Ishikawa (cell line): ENCODE data around the gene CDC42EP4.

Experiments
- CEBPB ChIP-seq: IDR thresholded peaks from 2 replicates; pipeline ENCODE4 v1.6.1; 2012
- CREB1 ChIP-seq: IDR thresholded peaks from 2 replicates; pipeline ENCODE4 v1.6.1; 2012; ENCODE audit warnings: low read depth
- EGR1 ChIP-seq: IDR thresholded peaks from 2 replicates; pipeline ENCODE4 v1.6.1; 2012
- EP300 ChIP-seq: IDR thresholded peaks from 2 replicates; pipeline ENCODE4 v1.6.1; 2012; ENCODE audit warnings: borderline replicate concordance
- FOXM1 ChIP-seq: IDR thresholded peaks from 2 replicates; pipeline ENCODE4 v1.6.1; 2012; ENCODE audit warnings: low read depth, borderline replicate concordance
- MAX ChIP-seq: IDR thresholded peaks from 2 replicates; pipeline ENCODE4 v1.6.1; 2012
- NFIC ChIP-seq: IDR thresholded peaks from 2 replicates; pipeline ENCODE4 v1.6.1; 2012
- RAD21 ChIP-seq: IDR thresholded peaks from 2 replicates; pipeline ENCODE4 v1.6.1; 2012; ENCODE audit warnings: low read depth
- REST ChIP-seq: IDR thresholded peaks from 2 replicates; pipeline ENCODE4 v1.6.1; 2012; ENCODE audit warnings: low read depth, mild to moderate bottlenecking
- TAF1 ChIP-seq: IDR thresholded peaks from 2 replicates; pipeline ENCODE4 v1.6.1; 2012; ENCODE audit warnings: low read depth, mild to moderate bottlenecking
- TCF12 ChIP-seq: IDR thresholded peaks from 2 replicates; pipeline ENCODE4 v1.6.1; 2012; ENCODE audit warnings: low read depth
- TEAD4 ChIP-seq: IDR thresholded peaks from 2 replicates; pipeline ENCODE4 v1.6.1; 2012
- USF1 ChIP-seq: IDR thresholded peaks from 2 replicates; pipeline ENCODE4 v1.6.1; 2012
- YY1 ChIP-seq: IDR thresholded peaks from 2 replicates; pipeline ENCODE4 v1.6.1; 2012; ENCODE audit warnings: low read depth
- ZBTB7A ChIP-seq: IDR thresholded peaks from 2 replicates; pipeline ENCODE4 v1.6.1; 2012; ENCODE audit warnings: low read depth

The CDC42EP4 gene

GRCh38 chr17:73343739-73344454 lies 32.1 kb upstream of the CDC42EP4 start:
- TF ChIP-seq MAX, result no peak
- no peak for TF ChIP-seq FOXM1
- TF ChIP-seq CREB1, result no peak
- TF ChIP-seq CEBPB, result no peak
- TF ChIP-seq EGR1, result no peak
- TF ChIP-seq TCF12, result no peak
- TF ChIP-seq EP300, result no peak
- TF ChIP-seq RAD21, result no peak
- TF ChIP-seq YY1, result no peak
- TF ChIP-seq NFIC, result no peak
- no peak for TF ChIP-seq TAF1
- TF ChIP-seq REST, result no peak
- TF ChIP-seq TEAD4, result no peak
- no peak for TF ChIP-seq ZBTB7A
- TF ChIP-seq USF1, result no peak

DNA sequence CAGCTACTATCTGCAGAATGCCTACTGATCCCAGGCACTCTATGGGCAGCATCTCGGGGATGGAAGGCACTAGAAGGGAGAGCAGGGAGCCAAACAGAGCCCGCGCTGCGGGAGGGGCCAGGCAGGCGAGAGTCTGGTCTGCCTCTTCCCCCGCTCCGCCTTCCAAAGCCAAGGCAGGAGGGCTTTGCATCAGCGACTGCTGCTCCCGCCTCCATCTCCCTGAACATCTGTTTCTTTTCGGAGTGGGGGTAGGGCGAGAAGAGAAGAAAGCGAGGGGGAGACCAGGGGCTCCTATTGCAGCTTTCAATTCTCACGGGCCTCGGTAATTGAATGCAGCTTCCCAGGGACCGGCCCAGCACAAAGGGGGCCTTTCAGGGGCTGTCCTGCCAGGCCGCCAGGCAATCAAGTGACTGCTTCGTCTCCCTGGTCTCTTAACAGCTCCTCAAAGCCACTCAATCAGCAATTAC lies 31.4 kb upstream of the CDC42EP4 start:
- TF ChIP-seq YY1 (no peak), CEBPB (no peak), ZBTB7A (no peak), REST (no peak), NFIC (no peak), EP300 (no peak), USF1 (no peak), FOXM1 (no peak), CREB1 (no peak), TAF1 (no peak), TEAD4 (no peak), EGR1 (no peak), MAX (no peak), RAD21 (no peak)

DNA sequence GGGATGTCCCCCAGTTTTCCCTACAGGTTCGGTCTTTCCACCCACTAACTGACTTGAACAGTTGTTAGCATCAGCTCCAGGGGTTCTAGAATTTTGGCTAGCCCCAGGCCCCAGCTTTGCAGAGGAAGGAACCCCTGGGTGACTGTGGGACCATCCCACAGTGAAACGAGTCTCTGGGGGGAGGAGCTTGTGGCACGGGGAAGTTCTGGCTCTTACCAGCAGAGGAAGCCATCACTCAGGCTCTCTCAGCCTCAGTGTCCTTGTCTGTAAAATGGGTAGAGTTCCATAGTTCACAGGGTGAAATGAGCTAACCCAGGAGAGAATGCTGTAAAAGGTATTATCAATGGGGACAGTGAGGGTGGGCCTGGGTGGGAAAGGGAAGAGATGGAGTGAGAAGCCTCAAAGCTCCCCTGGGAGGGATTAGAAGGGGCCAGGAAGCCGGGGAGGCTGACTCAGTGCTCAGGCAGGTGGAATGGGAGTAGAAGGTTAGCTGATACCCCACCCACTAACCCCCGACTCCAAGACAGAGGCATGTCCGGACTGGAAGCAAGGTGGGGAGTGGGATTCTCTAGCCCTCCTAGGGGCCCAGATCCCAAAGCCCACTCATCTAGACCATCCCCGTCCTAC lies 30.9 kb upstream of the CDC42EP4 start:
- TF ChIP-seq FOXM1 (no peak), YY1 (no peak), CEBPB (no peak), USF1 (no peak), RAD21 (peak; percentile 12; the same call in 1 of the 2 replicates), CREB1 (no peak), NFIC (no peak), TEAD4 (no peak), REST (no peak), ZBTB7A (peak; percentile 50; the same call in 1 of the 2 replicates)

DNA sequence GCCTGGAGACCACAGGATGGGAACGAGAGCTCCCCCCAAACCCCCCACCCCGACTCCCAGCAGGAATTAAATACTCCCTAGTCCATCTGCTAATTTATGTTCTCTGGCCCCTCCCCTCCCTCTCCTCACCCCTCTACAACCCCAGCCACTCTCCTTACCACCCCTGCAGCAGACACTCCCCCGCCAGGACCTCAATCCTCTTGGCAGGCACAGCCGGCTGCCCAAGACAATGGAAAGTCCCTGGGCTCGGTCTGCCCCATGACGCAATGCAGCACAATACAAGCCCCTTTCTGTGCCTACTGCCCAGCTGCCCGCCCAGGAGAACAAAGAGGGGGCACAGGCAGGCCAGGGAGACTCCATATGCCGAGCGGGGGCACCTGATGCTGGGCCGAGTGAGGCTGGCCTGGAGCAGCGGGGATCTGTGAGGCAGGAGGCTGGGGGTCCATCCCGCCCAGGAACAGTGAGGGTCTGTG lies 30.3 kb upstream of the CDC42EP4 start:
- peak; percentile 92 for TF ChIP-seq EP300
- TF ChIP-seq USF1, result no peak
- peak; percentile 92 for TF ChIP-seq TCF12
- peak; percentile 97 for TF ChIP-seq CEBPB
- peak; percentile 100 for TF ChIP-seq ZBTB7A
- TF ChIP-seq RAD21, result peak; percentile 15; the same call in 1 of the 2 replicates
- no peak; the same call in 1 of the 2 replicates for TF ChIP-seq MAX
- TF ChIP-seq YY1, result no peak
- TF ChIP-seq FOXM1, result peak; percentile 77; the same call in 1 of the 2 replicates
- TF ChIP-seq NFIC, result peak; percentile 80
- TF ChIP-seq TEAD4, result peak; percentile 34; the same call in 1 of the 2 replicates
- no peak for TF ChIP-seq REST
- TF ChIP-seq CREB1, result peak; percentile 40; the same call in 1 of the 2 replicates
- no peak for TF ChIP-seq TAF1
- peak; percentile 63 for TF ChIP-seq EGR1
